Astrocyte (in vitro differentiated cells and primary cell): ENCODE data around the gene PRKCE.

Source experiments
- CTCF ChIP-seq: IDR thresholded peaks from 2 replicates; pipeline ENCODE4 v1.5.1; 2011; ENCODE audit warnings: low read depth, mild to moderate bottlenecking, inconsistent platforms, low read length, moderate library complexity; ENCODE audit not compliant: insufficient read depth
- EZH2 ChIP-seq: IDR thresholded peaks from 2 replicates; pipeline ENCODE4 v1.6.1; 2012; ENCODE audit warnings: mild to moderate bottlenecking, low read length, inconsistent platforms; ENCODE audit not compliant: insufficient read depth

GRCh38 chr2:45802499-45803138 lies 151.1 kb downstream of the PRKCE start:
- no peak for TF ChIP-seq CTCF
- no peak for TF ChIP-seq EZH2
